ENCODE measurements around the gene GABRA1.

Gene GABRA1

DNA sequence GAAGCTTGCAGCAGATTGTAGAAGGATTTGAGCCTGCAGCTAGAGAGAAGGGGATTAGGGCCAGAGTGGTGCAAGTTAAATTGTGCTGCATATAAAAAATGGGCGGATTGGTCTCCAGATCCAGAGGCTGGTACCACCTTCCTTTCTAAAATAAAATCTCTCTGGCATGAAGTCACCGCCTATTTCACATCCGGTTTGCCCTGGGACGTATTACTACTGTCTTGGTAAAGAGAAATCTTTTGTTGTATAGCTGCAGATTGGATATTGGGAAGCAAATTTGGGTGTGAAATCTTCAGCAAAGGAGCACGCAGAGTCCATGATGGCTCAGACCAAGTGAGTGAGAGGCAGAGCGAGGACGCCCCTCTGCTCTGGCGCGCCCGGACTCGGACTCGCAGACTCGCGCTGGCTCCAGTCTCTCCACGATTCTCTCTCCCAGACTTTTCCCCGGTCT is at the start of gene GABRA1:
Gene GABRA1, plus strand, starts transcription at position 180 of the 451 bp plus-strand sequence. CDS start 2,691 bp downstream, outside the sequence.
- no peak for DNase-seq (ENCODE audit: low read depth in 2 of 2)

DNA sequence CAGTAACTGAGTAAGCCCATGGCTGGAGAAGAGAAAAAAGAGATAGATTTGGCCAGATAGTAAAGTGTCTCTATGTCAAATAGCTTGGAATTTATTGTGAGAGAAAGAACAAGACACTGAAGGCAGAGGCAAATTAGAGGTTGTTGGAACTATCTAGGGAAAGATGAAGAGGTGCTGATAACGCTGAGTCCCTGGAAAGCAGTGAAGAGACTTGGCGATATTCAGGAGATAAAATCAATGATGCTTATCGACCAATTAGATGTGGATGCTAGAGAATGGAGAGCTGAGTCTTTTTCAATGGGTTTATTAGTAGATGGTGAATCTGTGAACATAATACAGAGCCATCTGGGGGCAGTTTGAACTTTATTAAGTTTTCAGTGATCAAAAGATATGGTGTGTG is 48.6 kb upstream of the GABRA1 start:
- DNase-seq (ENCODE audit: low read depth in 2 of 2), result no peak

GRCh38 chr5:161804263-161804662 is 43.7 kb upstream of the GABRA1 start:
- no peak for DNase-seq (ENCODE audit: low read depth in 2 of 2)

DNA sequence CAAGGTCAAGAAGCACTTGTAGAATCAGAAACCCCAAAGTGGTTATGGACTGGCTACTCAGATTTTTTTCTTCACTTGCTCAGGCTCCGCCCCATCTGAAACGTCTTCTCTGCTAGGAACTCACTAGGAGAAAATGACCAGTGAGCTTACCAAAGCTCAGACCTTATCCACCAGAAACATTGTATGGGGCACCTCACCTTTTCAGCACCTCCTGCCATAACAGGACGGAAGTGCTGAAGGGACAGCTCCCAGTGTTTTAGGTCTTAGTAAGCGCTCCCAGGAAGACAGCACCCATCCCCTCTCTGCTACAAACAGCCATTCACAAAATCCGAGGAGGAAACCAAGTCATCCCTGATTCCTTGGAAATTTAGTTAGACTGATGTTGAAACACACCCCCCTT is 1.2 kb upstream of the GABRA1 start:
- no peak for DNase-seq (ENCODE audit: low read depth in 2 of 2)

- DNase-seq (ENCODE audit: low read depth in 2 of 2), result no peak
Observed at GRCh38 chr5:161847447-161847846, 473 bp upstream of the GABRA1 start.

- DNase-seq (ENCODE audit: low read depth in 2 of 2), result no peak
Observed at GRCh38 chr5:161850491-161850890, 2.6 kb downstream of the GABRA1 start.

DNA sequence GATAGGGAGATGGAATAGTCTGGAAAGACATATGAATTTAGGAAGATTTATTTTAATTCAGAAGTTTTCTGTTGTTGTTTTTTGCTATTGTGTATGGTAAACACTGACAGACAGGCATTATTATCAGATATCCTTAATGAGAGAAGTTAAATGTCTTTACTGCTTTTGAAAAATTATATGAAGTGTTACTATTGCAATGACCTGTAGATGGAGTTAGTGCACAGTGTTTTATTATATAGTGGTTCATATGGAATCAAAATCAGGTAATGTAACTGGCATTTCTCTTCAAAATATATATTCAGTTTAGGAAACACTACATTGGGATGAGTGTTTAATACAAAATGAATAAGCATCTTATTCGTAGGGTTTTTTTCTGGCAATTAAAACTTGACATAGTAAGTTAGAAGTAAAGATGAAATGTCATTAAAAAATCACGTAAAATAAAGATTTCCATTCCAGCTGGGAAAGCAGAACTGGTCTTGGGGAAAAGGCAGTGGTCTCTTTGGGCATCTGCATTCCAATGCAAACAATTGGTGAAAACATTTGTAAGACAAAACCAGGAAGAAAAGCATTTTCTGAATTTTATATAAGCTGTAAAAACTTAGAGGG is 3.9 kb downstream of the GABRA1 start:
- DNase-seq (ENCODE audit: low read depth in 2 of 2), result no peak

GRCh38 chr5:161857358-161857757 is 9.4 kb downstream of the GABRA1 start:
- DNase-seq (ENCODE audit: low read depth in 2 of 2), result no peak

GRCh38 chr5:161863259-161863658 is 15.3 kb downstream of the GABRA1 start:
- DNase-seq (ENCODE audit: low read depth in 2 of 2), result no peak

- DNase-seq (ENCODE audit: low read depth in 2 of 2), result no peak
Observed at GRCh38 chr5:161863811-161864210, 15.9 kb downstream of the GABRA1 start.

GRCh38 chr5:161865510-161865909 is 17.6 kb downstream of the GABRA1 start:
- DNase-seq (ENCODE audit: low read depth in 2 of 2), result no peak

GRCh38 chr5:161889971-161890370 is 42.1 kb downstream of the GABRA1 start:
- DNase-seq (ENCODE audit: low read depth in 2 of 2), result no peak

DNA sequence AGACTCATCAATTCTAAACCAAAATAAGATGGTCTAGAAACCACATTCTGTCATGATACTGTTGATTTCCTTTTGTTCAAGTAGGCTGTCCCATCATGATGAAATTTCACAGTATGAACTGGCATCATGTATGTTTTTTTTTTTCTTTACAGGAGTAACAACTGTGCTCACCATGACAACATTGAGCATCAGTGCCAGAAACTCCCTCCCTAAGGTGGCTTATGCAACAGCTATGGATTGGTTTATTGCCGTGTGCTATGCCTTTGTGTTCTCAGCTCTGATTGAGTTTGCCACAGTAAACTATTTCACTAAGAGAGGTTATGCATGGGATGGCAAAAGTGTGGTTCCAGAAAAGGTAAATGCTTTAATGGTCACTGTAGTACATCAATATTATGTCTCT is 47.6 kb downstream of the GABRA1 start:
- DNase-seq (ENCODE audit: low read depth in 2 of 2), result no peak

DNA sequence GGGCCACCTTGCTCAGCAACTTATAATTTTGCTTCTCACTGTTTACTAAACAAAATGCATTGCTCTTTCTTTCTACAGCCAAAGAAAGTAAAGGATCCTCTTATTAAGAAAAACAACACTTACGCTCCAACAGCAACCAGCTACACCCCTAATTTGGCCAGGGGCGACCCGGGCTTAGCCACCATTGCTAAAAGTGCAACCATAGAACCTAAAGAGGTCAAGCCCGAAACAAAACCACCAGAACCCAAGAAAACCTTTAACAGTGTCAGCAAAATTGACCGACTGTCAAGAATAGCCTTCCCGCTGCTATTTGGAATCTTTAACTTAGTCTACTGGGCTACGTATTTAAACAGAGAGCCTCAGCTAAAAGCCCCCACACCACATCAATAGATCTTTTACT is 49.1 kb downstream of the GABRA1 start:
- no peak for DNase-seq (ENCODE audit: low read depth in 2 of 2)

- DNase-seq (ENCODE audit: low read depth in 2 of 2), result no peak
Observed at GRCh38 chr5:161899590-161899989, 51.7 kb downstream of the GABRA1 start.

GRCh38 chr5:161900981-161901380 is 53.1 kb downstream of the GABRA1 start:
- DNase-seq (ENCODE audit: low read depth in 2 of 2), result no peak

- no peak for DNase-seq (ENCODE audit: low read depth in 2 of 2)
Observed at GRCh38 chr5:161921781-161922180, 73.9 kb downstream of the GABRA1 start.

DNA sequence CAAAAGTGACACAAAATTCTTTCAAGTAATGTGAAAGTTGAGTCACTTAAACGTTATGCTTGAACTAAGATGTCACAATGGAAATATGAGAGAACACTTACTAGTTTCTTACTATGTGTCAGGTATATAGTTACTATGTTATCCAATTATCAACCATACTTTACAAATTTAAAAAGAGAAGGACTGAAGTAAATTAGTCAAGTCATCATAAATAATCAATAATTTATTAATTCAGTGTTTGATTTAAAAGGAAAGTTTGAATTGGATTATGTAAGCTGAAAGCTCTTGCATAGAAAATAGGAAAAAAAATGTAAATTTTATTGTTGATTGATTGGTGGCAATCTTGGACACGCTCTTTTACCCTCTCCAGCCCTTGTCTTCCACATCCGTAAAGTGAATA is 76.3 kb downstream of the GABRA1 start:
- no peak for DNase-seq (ENCODE audit: low read depth in 2 of 2)

- DNase-seq (ENCODE audit: low read depth in 2 of 2), result no peak
Observed at GRCh38 chr5:161925960-161926359, 78.0 kb downstream of the GABRA1 start.

DNA sequence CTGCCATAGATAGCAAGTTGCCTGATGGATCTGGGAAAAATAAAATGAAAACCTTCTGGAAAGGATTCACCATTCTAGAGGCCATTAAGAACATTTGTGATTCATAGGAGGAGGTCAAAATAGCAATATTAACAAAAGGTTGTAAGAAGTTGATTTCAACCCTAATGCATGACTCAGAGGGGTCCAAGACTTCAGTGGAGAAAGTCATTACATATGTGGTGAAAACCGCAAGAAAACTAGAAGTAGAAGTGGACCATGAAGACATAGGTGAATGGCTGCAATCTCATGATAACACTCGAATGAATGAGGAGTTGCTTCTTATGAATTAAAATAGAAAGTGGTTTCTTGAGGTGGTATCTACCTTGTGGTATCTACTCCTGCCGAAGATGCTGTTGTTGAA is 86.6 kb downstream of the GABRA1 start:
- DNase-seq (ENCODE audit: low read depth in 2 of 2), result no peak

- no peak for DNase-seq (ENCODE audit: low read depth in 2 of 2)
Observed at GRCh38 chr5:161944974-161945373, 97.1 kb downstream of the GABRA1 start.

DNA sequence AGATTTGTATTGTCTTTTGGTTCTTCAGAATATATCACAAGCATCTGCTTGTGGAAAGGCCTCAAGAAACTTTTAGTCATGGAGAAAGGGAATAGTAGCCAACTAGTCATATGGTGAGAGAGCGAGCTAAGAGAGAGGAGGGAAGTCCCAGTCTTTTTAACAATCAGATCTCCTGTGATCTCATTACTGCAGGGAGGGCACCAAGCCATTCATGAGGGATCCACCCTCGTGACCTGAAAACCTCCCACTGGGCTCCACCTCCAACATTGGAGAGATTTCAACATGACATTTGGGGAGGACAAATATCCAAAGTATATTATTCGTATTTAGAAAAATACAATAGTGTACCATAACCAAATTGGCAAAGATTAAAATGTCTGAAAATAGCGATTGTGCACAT is 99.0 kb downstream of the GABRA1 start:
- no peak for DNase-seq (ENCODE audit: low read depth in 2 of 2)

All from stimulated activated CD4-positive, alpha-beta T cell treated with anti-CD3 and anti-CD28 coated beads, Interleukin-4, amount 100 ng/mL, for 48 hours (primary cell).